ENCODE results near the gene DECR2. TPM values are rescaled to one million over a fixed set of nuclear protein-coding genes. Genes with fewer than 3 reads are reported as not detected.
A peak's percentile ranks its signal among the peaks of the same experiment; 100 is the strongest.

Gene DECR2
- total and polyA plus RNA-seq, 9 of the 15 experiments (the other 6 are each of a cell fraction or from before 2014, with no cell fraction given): 1.0 to 31.9 (median 10.3) TPM

DNA sequence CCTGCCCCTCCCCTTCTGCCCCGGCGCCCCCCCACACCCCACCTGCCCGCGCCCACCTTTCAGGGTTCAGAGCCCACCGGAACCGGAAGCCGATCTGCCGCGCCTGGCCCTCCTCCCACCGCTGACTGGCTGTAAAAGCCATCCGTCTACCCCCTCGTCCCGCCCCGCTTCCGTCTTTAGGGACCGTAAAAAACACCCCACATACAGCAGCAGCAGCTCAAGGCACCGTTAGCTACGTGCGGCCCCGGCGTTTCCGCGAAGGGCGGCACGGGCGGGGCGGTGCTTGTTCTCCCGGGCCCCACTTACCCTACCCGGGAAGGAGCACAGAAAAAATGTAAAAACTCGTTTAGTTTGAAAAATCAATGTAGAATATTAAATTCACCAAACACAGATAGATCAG lies 31.2 kb upstream of the DECR2 start, which contains the start of gene MRPL28 (continued):
- TF ChIP-seq AFF4 (CRISPR knock-in tag; IDR thresholded peaks at IDR 0.05): no peak
- TF ChIP-seq MCM5 (IDR thresholded peaks at IDR 0.05; ENCODE audit: low read depth): no peak
- TF ChIP-seq MBD2 (IDR thresholded peaks at IDR 0.05; ENCODE audit: borderline replicate concordance, low read depth): peak; percentile 77
- peak in 1 of 2 experiments; percentile 48; a peak in 2 of 4 replicates for TF ChIP-seq MNT (conservative IDR thresholded peaks at IDR 0.05)
- no peak for TF ChIP-seq NR2C2 (CRISPR knock-in tag; IDR thresholded peaks at IDR 0.05)
- peak; percentile 85 for TF ChIP-seq NR2C2 (tag; IDR thresholded peaks at IDR 0.05)
- no peak for TF ChIP-seq ZNF140 (CRISPR knock-in tag; IDR thresholded peaks at IDR 0.05)
- TF ChIP-seq BDP1 (IDR thresholded peaks at IDR 0.05; ENCODE audit: insufficient read depth, insufficient read length): no peak
- TF ChIP-seq BHLHE40 (IDR thresholded peaks at IDR 0.05; ENCODE audit: low read length): peak; percentile 95
- TF ChIP-seq ZNF586 (CRISPR knock-in tag; conservative IDR thresholded peaks at IDR 0.05): no peak
- 0 out of 2 replicates have a peak, but pooled peaks have one; percentile 35 for TF ChIP-seq NBN (IDR thresholded peaks at IDR 0.05; ENCODE audit: low read depth)
- TF ChIP-seq FOS (IDR thresholded peaks at IDR 0.05; ENCODE audit: extremely low read depth, insufficient read length): peak; percentile 81
- peak; percentile 96 for TF ChIP-seq NFYB (IDR thresholded peaks at IDR 0.05; ENCODE audit: extremely low read depth, insufficient read length)
- TF ChIP-seq ESRRB (CRISPR knock-in tag; IDR thresholded peaks at IDR 0.05; ENCODE audit: borderline replicate concordance): no peak
- TF ChIP-seq FUS (optimal IDR thresholded peaks at IDR 0.05; ENCODE audit: low read depth, low read length): no peak
- TF ChIP-seq, protein P1, sequence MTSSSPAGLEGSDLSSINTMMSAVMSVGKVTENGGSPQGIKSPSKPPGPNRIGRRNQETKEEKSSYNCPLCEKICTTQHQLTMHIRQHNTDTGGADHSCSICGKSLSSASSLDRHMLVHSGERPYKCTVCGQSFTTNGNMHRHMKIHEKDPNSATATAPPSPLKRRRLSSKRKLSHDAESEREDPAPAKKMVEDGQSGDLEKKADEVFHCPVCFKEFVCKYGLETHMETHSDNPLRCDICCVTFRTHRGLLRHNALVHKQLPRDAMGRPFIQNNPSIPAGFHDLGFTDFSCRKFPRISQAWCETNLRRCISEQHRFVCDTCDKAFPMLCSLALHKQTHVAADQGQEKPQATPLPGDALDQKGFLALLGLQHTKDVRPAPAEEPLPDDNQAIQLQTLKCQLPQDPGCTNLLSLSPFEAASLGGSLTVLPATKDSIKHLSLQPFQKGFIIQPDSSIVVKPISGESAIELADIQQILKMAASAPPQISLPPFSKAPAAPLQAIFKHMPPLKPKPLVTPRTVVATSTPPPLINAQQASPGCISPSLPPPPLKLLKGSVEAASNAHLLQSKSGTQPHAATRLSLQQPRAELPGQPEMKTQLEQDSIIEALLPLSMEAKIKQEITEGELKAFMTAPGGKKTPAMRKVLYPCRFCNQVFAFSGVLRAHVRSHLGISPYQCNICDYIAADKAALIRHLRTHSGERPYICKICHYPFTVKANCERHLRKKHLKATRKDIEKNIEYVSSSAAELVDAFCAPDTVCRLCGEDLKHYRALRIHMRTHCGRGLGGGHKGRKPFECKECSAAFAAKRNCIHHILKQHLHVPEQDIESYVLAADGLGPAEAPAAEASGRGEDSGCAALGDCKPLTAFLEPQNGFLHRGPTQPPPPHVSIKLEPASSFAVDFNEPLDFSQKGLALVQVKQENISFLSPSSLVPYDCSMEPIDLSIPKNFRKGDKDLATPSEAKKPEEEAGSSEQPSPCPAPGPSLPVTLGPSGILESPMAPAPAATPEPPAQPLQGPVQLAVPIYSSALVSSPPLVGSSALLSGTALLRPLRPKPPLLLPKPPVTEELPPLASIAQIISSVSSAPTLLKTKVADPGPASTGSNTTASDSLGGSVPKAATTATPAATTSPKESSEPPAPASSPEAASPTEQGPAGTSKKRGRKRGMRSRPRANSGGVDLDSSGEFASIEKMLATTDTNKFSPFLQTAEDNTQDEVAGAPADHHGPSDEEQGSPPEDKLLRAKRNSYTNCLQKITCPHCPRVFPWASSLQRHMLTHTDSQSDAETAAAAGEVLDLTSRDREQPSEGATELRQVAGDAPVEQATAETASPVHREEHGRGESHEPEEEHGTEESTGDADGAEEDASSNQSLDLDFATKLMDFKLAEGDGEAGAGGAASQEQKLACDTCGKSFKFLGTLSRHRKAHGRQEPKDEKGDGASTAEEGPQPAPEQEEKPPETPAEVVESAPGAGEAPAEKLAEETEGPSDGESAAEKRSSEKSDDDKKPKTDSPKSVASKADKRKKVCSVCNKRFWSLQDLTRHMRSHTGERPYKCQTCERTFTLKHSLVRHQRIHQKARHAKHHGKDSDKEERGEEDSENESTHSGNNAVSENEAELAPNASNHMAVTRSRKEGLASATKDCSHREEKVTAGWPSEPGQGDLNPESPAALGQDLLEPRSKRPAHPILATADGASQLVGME (CRISPR knock-in tag; IDR thresholded peaks at IDR 0.05): no peak
- no peak for TF ChIP-seq ZKSCAN1 (IDR thresholded peaks at IDR 0.05; ENCODE audit: low read depth, low read length)
- TF ChIP-seq ATF4 (CRISPR knock-in tag; IDR thresholded peaks at IDR 0.05): no peak

Measured in K562 (cell line).